ENCODE data around the gene IGFLR1. TPM values are rescaled to one million over a fixed set of nuclear protein-coding genes. Genes with fewer than 3 reads are reported as not detected.
"Not testable (repeated sequence)": the region's sequence is repeated elsewhere in the genome, so short reads cannot be mapped to it uniquely, and the experiment has no call there.

Gene IGFLR1
- total RNA-seq, 1 experiment from 2014 or later, result 9.9 TPM

GRCh38 chr19:35692010-35692409 is 50.2 kb downstream of the IGFLR1 start:
- Mint-ChIP-seq H3K36me3 (no peaks in the 10 kb centered on the region), H3K4me3 (no peak overlapping the region), H3K4me1 (no peaks in the 10 kb centered on the region; the same call in 1 of the 2 replicates), H3K27me3 (ENCODE audit: low read depth) (peaks cover 3% of the 10 kb centered on the region), H3K27ac (no peak overlapping the region), H3K9me3 (peaks cover 4% of the 10 kb centered on the region; the same call in 1 of the 2 replicates)
- CTCF ChIA-PET, result interaction anchor here (0.6 to 3.5 kb wide), 9 partner anchors 10 to 358 kb away, joined by 3 to 16 read pairs (median 7); partner anchors contain the start of gene HAUS5
- TF ChIP-seq AR (CRISPR knock-in tag; IDR thresholded peaks at IDR 0.05), result no peak
- TF ChIP-seq FOXK1 (CRISPR knock-in tag; IDR thresholded peaks at IDR 0.05), result no peak
- no peak for TF ChIP-seq NR3C1 (CRISPR knock-in tag; conservative IDR thresholded peaks at IDR 0.05; ENCODE audit: low read depth)
- TF ChIP-seq ATF3 (CRISPR knock-in tag; conservative IDR thresholded peaks at IDR 0.05), result no peak
- TF ChIP-seq ESRRA (CRISPR knock-in tag; IDR thresholded peaks at IDR 0.05; ENCODE audit: borderline replicate concordance), result no peak
- no peak for TF ChIP-seq IRF2 (CRISPR knock-in tag; IDR thresholded peaks at IDR 0.05; ENCODE audit: borderline replicate concordance, low read depth)
- TF ChIP-seq, protein P1, sequence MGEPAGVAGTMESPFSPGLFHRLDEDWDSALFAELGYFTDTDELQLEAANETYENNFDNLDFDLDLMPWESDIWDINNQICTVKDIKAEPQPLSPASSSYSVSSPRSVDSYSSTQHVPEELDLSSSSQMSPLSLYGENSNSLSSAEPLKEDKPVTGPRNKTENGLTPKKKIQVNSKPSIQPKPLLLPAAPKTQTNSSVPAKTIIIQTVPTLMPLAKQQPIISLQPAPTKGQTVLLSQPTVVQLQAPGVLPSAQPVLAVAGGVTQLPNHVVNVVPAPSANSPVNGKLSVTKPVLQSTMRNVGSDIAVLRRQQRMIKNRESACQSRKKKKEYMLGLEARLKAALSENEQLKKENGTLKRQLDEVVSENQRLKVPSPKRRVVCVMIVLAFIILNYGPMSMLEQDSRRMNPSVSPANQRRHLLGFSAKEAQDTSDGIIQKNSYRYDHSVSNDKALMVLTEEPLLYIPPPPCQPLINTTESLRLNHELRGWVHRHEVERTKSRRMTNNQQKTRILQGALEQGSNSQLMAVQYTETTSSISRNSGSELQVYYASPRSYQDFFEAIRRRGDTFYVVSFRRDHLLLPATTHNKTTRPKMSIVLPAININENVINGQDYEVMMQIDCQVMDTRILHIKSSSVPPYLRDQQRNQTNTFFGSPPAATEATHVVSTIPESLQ (CRISPR knock-in tag; IDR thresholded peaks at IDR 0.05), result no peak
- no peak for TF ChIP-seq ETV6 (CRISPR knock-in tag; IDR thresholded peaks at IDR 0.05)
- no peak for TF ChIP-seq ZNF671 (CRISPR knock-in tag; IDR thresholded peaks at IDR 0.05)
- TF ChIP-seq MYBL2 (CRISPR knock-in tag; IDR thresholded peaks at IDR 0.05), result no peak
- no peak for TF ChIP-seq NFYB (CRISPR knock-in tag; conservative IDR thresholded peaks at IDR 0.05; ENCODE audit: low read depth)
- TF ChIP-seq ZNF423 (CRISPR knock-in tag; IDR thresholded peaks at IDR 0.05), result no peak
- no peak for TF ChIP-seq NR2C2 (CRISPR knock-in tag; IDR thresholded peaks at IDR 0.05)
- TF ChIP-seq PREB (CRISPR knock-in tag; IDR thresholded peaks at IDR 0.05; ENCODE audit: borderline replicate concordance), result no peak
- DNase-seq (ENCODE audit: low spot score), result no peak
- ATAC-seq, result no peak
- POLR2A ChIA-PET, result interaction anchor here (0.6 to 2.2 kb wide), 2 partner anchors 11 to 53 kb away, joined by 4 to 5 read pairs; no protein-coding TSS in a partner anchor

- H3K4me1 Mint-ChIP-seq; H3K27ac Mint-ChIP-seq; H3K27me3 Mint-ChIP-seq (ENCODE audit: low read depth); CTCF ChIA-PET; H3K36me3 Mint-ChIP-seq; DNase-seq (ENCODE audit: low spot score); ATAC-seq; H3K9me3 Mint-ChIP-seq; H3K4me3 Mint-ChIP-seq: not testable (repeated sequence)
- POLR2A ChIA-PET, result interaction anchor here (2.2 kb wide), 1 partner anchor 12 kb away, joined by 4 read pairs; no protein-coding TSS in a partner anchor
Measured at GRCh38 chr19:35691106-35691505, 51.1 kb downstream of the IGFLR1 start.

DNA sequence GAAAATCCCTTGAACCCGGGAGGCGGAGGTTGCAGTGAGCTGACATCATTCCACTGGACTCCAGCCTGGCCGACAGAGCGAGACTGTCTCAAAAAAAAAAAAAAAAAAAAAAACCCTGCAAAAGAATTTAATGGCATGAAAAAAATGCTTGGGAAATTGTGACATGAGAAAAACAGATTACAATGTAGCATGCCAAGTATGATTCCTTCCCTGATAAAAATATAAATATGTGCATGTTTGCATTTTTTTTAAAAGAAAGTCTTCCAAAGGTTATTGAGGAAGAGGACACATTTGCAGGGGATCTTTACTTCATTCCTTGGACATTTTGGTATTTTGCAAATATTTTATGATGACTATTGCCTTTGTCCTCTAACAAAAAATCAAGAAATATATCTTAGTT is 52.4 kb downstream of the IGFLR1 start:
- ATAC-seq, result no peak
- no peaks in the 10 kb centered on the region for H3K36me3 Mint-ChIP-seq
- no peak for TF ChIP-seq KAT7 (CRISPR knock-in tag; IDR thresholded peaks at IDR 0.05; ENCODE audit: borderline replicate concordance)
- no peak for TF ChIP-seq SMAD4 (CRISPR knock-in tag; IDR thresholded peaks at IDR 0.05)
- TF ChIP-seq CREB1 (CRISPR knock-in tag; IDR thresholded peaks at IDR 0.05), result no peak
- TF ChIP-seq, protein P2, sequence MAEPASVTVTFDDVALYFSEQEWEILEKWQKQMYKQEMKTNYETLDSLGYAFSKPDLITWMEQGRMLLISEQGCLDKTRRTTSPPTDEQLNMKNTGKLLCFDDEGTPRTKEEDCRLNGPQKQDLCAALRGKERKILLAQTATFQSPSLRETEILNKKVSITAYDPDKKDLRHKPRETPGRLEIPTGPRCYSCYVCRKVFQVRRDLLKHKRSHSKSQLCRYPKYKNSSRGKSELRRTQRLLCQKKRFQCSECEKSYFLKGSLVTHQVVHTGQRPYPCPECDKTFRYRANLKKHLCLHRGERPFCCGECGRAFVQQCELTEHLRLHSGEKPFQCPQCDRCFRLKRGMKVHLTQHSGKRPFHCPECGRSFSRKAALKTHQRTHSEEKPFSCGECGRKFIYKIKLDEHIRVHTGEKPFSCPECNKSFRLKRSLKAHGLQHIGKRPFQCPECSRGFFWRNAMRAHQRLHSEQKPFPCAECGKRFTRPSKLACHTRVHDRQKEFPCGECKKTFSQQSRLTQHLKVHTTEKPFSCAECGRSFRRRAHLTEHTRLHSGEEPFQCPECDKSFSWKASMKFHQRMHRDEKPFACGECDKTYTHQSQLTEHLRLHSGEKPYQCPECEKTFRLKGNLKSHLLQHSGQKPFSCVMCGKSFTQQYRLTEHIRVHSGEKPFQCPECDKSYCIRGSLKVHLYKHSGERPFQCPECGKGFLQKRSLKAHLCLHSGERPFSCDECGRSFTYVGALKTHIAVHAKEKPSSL (CRISPR knock-in tag; conservative IDR thresholded peaks at IDR 0.05), result no peak
- no peak for TF ChIP-seq E2F1 (CRISPR knock-in tag; IDR thresholded peaks at IDR 0.05)
- TF ChIP-seq ZNF219 (CRISPR knock-in tag; IDR thresholded peaks at IDR 0.05; ENCODE audit: borderline replicate concordance), result no peak
- no peak for TF ChIP-seq JAZF1 (CRISPR knock-in tag; IDR thresholded peaks at IDR 0.05)
- no peak for TF ChIP-seq GTF2I (CRISPR knock-in tag; conservative IDR thresholded peaks at IDR 0.05)
- no peak for TF ChIP-seq RELA (CRISPR knock-in tag; IDR thresholded peaks at IDR 0.05; ENCODE audit: borderline replicate concordance)

More for the DNA sequence above, 52.4 kb downstream of the IGFLR1 start:
- DNase-seq (ENCODE audit: low spot score), result no peak
- H3K4me1 Mint-ChIP-seq, result no peaks in the 10 kb centered on the region; the same call in 1 of the 2 replicates
- ChIA-PET POLR2A (interaction anchor here (2.2 kb wide), 1 partner anchor 13 kb away, joined by 4 read pairs; no protein-coding TSS in a partner anchor), CTCF (no interaction called here)
- H3K27me3 Mint-ChIP-seq (ENCODE audit: low read depth), result peaks cover 3% of the 10 kb centered on the region
- no peak overlapping the region for H3K4me3 Mint-ChIP-seq
- no peaks in the 10 kb centered on the region; the same call in 1 of the 2 replicates for H3K9me3 Mint-ChIP-seq
- no peak overlapping the region for H3K27ac Mint-ChIP-seq
